WTC11 (cell line): ENCODE measurements around the gene NPAS3. TPM values are rescaled to one million over a fixed set of nuclear protein-coding genes. Genes with fewer than 3 reads are reported as not detected.

Experiments used
- ATAC-seq: fragments of 200-7000 bp; cut with Tn5 transposase; 2 replicates; pipeline ENCODE4 v1.10.0; 2021; ENCODE audit warnings: mild to moderate bottlenecking, moderate library complexity
- CTCF ChIA-PET: fragments of 300-600 bp; sonication (Branson Sonifier 250); formaldehyde crosslinking; loops from one replicate; lab custom pipeline; 2021; ENCODE audit warnings: antibody characterized with exemption; lab: Charles Lee
- POLR2A ChIA-PET: fragments of 350-600 bp; sonication (Branson Sonifier 250); formaldehyde crosslinking; loops from one replicate; lab custom pipeline; 2021; ENCODE audit warnings: antibody characterized with exemption; lab: Charles Lee
- DNase-seq: peaks from one replicate; pipeline ENCODE4 v3.0.0; 2021; ENCODE audit warnings: low spot score
- H3K27ac Mint-ChIP-seq: 2 replicates; pipeline ENCODE4 v1.8.0; 2021; ENCODE audit warnings: mixed read lengths
- H3K27me3 Mint-ChIP-seq: 2 replicates; pipeline ENCODE4 v1.8.0; 2021; ENCODE audit warnings: low read depth, mild to moderate bottlenecking, moderate library complexity, mixed read lengths
- H3K36me3 Mint-ChIP-seq: 2 replicates; pipeline ENCODE4 v1.8.0; 2021; ENCODE audit warnings: mixed read lengths
- H3K4me1 Mint-ChIP-seq: 2 replicates; pipeline ENCODE4 v1.8.0; 2022; ENCODE audit warnings: mixed read lengths
- H3K4me3 Mint-ChIP-seq: 2 replicates; pipeline ENCODE4 v1.8.0; 2021; ENCODE audit warnings: mild to moderate bottlenecking, moderate library complexity, mixed read lengths
- H3K9me3 Mint-ChIP-seq: 2 replicates; pipeline ENCODE4 v1.8.0; 2021; ENCODE audit warnings: mixed read lengths
- ATF1 ChIP-seq: sonication (generic); formaldehyde crosslinking; IDR thresholded peaks from 2 replicates; pipeline ENCODE4 v1.8.1; 2023; ENCODE audit warnings: mild to moderate bottlenecking, moderate library complexity, missing genetic modification reagents
- CBFB ChIP-seq: sonication (generic); formaldehyde crosslinking; IDR thresholded peaks from 2 replicates; pipeline ENCODE4 v1.8.1; 2022; ENCODE audit warnings: mild to moderate bottlenecking, low read depth, missing genetic modification reagents
- FOXJ3 ChIP-seq: sonication (generic); formaldehyde crosslinking; IDR thresholded peaks from 2 replicates; pipeline ENCODE4 v1.9.0; 2021; ENCODE audit warnings: missing genetic modification reagents, mild to moderate bottlenecking, borderline replicate concordance
- FOXP1 ChIP-seq: sonication (generic); formaldehyde crosslinking; IDR thresholded peaks from 2 replicates; pipeline ENCODE4 v1.8.0; 2022; ENCODE audit warnings: missing genetic modification reagents, mild to moderate bottlenecking, moderate library complexity, borderline replicate concordance
- GRHL2 ChIP-seq: fragments of 250-450 bp; sonication (Bioruptor Pico); IDR thresholded peaks from 2 replicates; pipeline ENCODE4 v1.8.0; 2022; ENCODE audit warnings: mild to moderate bottlenecking, moderate library complexity; ENCODE audit not compliant: insufficient replicate concordance, severe bottlenecking
- HMGA2 ChIP-seq: fragments of 250-450 bp; sonication (Bioruptor Pico); IDR thresholded peaks from 2 replicates; pipeline ENCODE4 v1.4.0; 2021; ENCODE audit warnings: mild to moderate bottlenecking, moderate library complexity
- JAZF1 ChIP-seq: fragments of 250-450 bp; sonication (Bioruptor Pico); IDR thresholded peaks from 2 replicates; pipeline ENCODE4 v1.9.0; 2021; ENCODE audit warnings: moderate library complexity, mild to moderate bottlenecking, inconsistent platforms
- KAT7 ChIP-seq: sonication (generic); formaldehyde crosslinking; IDR thresholded peaks from 2 replicates; pipeline ENCODE4 v1.8.1; 2023; ENCODE audit warnings: missing genetic modification reagents, mild to moderate bottlenecking, borderline replicate concordance
- MXD4 ChIP-seq: fragments of 250-450 bp; sonication (Bioruptor Pico); IDR thresholded peaks from 2 replicates; pipeline ENCODE4 v1.8.0; 2021; ENCODE audit warnings: mild to moderate bottlenecking, moderate library complexity, borderline replicate concordance
- MYBL2 ChIP-seq: sonication (generic); formaldehyde crosslinking; IDR thresholded peaks from 2 replicates; pipeline ENCODE4 v1.8.1; 2023; ENCODE audit warnings: mild to moderate bottlenecking, moderate library complexity, missing genetic modification reagents
- NFATC4 ChIP-seq: fragments of 250-450 bp; sonication (Bioruptor Pico); IDR thresholded peaks from 2 replicates; pipeline ENCODE4 v1.9.0; 2021; ENCODE audit warnings: mild to moderate bottlenecking
- NR2C2 ChIP-seq: sonication (generic); formaldehyde crosslinking; IDR thresholded peaks from 2 replicates; pipeline ENCODE4 v1.8.0; 2022; ENCODE audit warnings: mild to moderate bottlenecking, missing genetic modification reagents
- SOX15 ChIP-seq: fragments of 250-450 bp; sonication (Bioruptor Pico); IDR thresholded peaks from 2 replicates; pipeline ENCODE4 v1.9.0; 2021; ENCODE audit warnings: mild to moderate bottlenecking
- TCF7 ChIP-seq: sonication (generic); formaldehyde crosslinking; IDR thresholded peaks from 2 replicates; pipeline ENCODE4 v1.8.0; 2022; ENCODE audit warnings: mild to moderate bottlenecking, low read depth, missing genetic modification reagents, moderate library complexity
- TP53 ChIP-seq: sonication (generic); formaldehyde crosslinking; IDR thresholded peaks from 2 replicates; pipeline ENCODE4 v1.8.1; 2023; ENCODE audit warnings: mild to moderate bottlenecking, missing genetic modification reagents
- ZNF138 ChIP-seq: sonication (generic); formaldehyde crosslinking; conservative IDR thresholded peaks from 2 replicates; pipeline ENCODE4 v1.8.1; 2022; ENCODE audit warnings: mild to moderate bottlenecking, moderate library complexity, missing genetic modification reagents
- total RNA-seq: library from RNA; stranded (reverse); gene quantifications from 3 replicates; pipeline ENCODE4 v1.2.3, GENCODE V29; 2021
- TF ChIP-seq, protein P1 (sequence below): sonication (generic); formaldehyde crosslinking; IDR thresholded peaks from 2 replicates; pipeline ENCODE4 v1.8.1; 2023; ENCODE audit warnings: mild to moderate bottlenecking, missing genetic modification reagents, moderate library complexity
- TF ChIP-seq, protein P2 (sequence below): sonication (generic); formaldehyde crosslinking; IDR thresholded peaks from 2 replicates; pipeline ENCODE4 v1.8.0; 2022; ENCODE audit warnings: mild to moderate bottlenecking, missing genetic modification reagents
- TF ChIP-seq, protein P3 (sequence below): sonication (generic); formaldehyde crosslinking; IDR thresholded peaks from 2 replicates; pipeline ENCODE4 v1.8.0; 2022; ENCODE audit warnings: mild to moderate bottlenecking, missing genetic modification reagents
- TF ChIP-seq, protein P4 (sequence below): fragments of 250-450 bp; sonication (Bioruptor Pico); IDR thresholded peaks from 2 replicates; pipeline ENCODE4 v2.1.2; 2022; ENCODE audit warnings: mild to moderate bottlenecking, moderate library complexity
- TF ChIP-seq, protein P5 (sequence below): sonication (generic); formaldehyde crosslinking; conservative IDR thresholded peaks from 2 replicates; pipeline ENCODE4 v1.8.1; 2022; ENCODE audit warnings: mild to moderate bottlenecking, missing genetic modification reagents
- TF ChIP-seq, protein P6 (sequence below): fragments of 250-450 bp; sonication (Bioruptor Pico); IDR thresholded peaks from 2 replicates; pipeline ENCODE4 v1.9.0; 2021; ENCODE audit warnings: mild to moderate bottlenecking

The NPAS3 gene
- total RNA-seq, 1 experiment from 2014 or later: 3.2 TPM

DNA sequence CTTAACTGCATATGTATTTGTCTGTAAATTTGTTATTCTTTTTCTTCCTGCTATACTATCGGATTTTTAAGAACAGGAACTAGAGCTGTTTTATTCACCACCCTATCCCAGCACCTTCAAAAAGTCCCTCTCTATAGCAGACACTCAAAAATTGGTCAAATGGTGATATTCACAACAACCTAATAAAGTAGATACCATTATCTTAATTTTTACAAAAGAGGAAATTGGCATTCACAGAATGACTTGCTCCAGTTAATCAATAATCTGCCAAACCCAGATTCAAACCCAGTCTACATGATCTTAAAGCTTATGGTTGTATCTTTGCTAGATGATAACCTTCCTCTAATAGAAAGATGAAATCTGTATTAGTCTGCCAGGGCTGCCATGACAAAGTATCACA, 585.6 kb downstream of the NPAS3 start:
- TF ChIP-seq MYBL2 (CRISPR knock-in tag): no peak
- TF ChIP-seq FOXJ3 (CRISPR knock-in tag): no peak
- TF ChIP-seq KAT7 (CRISPR knock-in tag): no peak
- TF ChIP-seq MXD4: no peak
- no peak for TF ChIP-seq JAZF1
- TF ChIP-seq, protein P1, sequence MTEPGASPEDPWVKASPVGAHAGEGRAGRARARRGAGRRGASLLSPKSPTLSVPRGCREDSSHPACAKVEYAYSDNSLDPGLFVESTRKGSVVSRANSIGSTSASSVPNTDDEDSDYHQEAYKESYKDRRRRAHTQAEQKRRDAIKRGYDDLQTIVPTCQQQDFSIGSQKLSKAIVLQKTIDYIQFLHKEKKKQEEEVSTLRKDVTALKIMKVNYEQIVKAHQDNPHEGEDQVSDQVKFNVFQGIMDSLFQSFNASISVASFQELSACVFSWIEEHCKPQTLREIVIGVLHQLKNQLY: no peak
- TF ChIP-seq NR2C2: no peak
- H3K4me1 Mint-ChIP-seq: no peaks in the 10 kb centered on the region

DNA sequence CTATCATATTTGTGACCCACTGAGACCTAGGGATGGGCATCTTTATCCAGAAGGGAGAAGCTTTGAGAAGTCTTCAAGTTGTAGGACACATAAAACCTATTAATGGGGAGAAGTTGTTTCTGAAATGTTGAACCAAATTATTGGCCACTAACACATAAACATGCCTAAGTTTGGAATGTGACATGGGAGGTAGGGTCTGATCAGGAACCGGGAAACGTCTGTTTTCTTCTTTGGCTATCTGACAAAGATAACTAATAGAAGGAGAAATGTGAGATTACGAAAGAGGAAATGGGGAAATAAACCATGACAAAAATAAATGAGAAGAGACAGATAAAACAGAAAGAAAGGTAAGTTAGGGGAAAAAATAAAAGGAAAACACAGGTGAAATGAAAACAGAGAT, 586.9 kb downstream of the NPAS3 start:
- Mint-ChIP-seq H3K27me3 (no peaks in the 10 kb centered on the region), H3K36me3 (no peaks in the 10 kb centered on the region), H3K9me3 (no peaks in the 10 kb centered on the region), H3K4me1 (no peaks in the 10 kb centered on the region), H3K27ac (no peak overlapping the region)
- no peak for ATAC-seq
- CTCF ChIA-PET: no interaction called here
- DNase-seq: no peak
- POLR2A ChIA-PET: no interaction called here
- TF ChIP-seq, protein P2, sequence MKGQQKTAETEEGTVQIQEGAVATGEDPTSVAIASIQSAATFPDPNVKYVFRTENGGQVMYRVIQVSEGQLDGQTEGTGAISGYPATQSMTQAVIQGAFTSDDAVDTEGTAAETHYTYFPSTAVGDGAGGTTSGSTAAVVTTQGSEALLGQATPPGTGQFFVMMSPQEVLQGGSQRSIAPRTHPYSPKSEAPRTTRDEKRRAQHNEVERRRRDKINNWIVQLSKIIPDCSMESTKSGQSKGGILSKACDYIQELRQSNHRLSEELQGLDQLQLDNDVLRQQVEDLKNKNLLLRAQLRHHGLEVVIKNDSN: no peak
- TF ChIP-seq, protein P3, sequence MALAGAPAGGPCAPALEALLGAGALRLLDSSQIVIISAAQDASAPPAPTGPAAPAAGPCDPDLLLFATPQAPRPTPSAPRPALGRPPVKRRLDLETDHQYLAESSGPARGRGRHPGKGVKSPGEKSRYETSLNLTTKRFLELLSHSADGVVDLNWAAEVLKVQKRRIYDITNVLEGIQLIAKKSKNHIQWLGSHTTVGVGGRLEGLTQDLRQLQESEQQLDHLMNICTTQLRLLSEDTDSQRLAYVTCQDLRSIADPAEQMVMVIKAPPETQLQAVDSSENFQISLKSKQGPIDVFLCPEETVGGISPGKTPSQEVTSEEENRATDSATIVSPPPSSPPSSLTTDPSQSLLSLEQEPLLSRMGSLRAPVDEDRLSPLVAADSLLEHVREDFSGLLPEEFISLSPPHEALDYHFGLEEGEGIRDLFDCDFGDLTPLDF (CRISPR knock-in tag): no peak
- TF ChIP-seq FOXP1 (CRISPR knock-in tag) (no peak), ZNF138 (CRISPR knock-in tag) (no peak), SOX15 (CRISPR knock-in tag) (no peak), CBFB (CRISPR knock-in tag) (no peak), NFATC4 (no peak)
- TF ChIP-seq, all 79 proteins: peak for 0
- H3K4me3 Mint-ChIP-seq: no peak overlapping the region

More for the DNA sequence above, 585.6 kb downstream of the NPAS3 start:
- H3K9me3 Mint-ChIP-seq: no peaks in the 10 kb centered on the region
- no peak overlapping the region for H3K4me3 Mint-ChIP-seq
- no peaks in the 10 kb centered on the region for H3K27me3 Mint-ChIP-seq
- ATAC-seq: no peak
- DNase-seq: no peak
- H3K36me3 Mint-ChIP-seq: no peaks in the 10 kb centered on the region
- ChIA-PET CTCF (interaction anchor here (0.6 kb wide), 1 partner anchor 210 kb away, joined by 3 read pairs; no protein-coding TSS in a partner anchor), POLR2A (no interaction called here)
- H3K27ac Mint-ChIP-seq: no peak overlapping the region

DNA sequence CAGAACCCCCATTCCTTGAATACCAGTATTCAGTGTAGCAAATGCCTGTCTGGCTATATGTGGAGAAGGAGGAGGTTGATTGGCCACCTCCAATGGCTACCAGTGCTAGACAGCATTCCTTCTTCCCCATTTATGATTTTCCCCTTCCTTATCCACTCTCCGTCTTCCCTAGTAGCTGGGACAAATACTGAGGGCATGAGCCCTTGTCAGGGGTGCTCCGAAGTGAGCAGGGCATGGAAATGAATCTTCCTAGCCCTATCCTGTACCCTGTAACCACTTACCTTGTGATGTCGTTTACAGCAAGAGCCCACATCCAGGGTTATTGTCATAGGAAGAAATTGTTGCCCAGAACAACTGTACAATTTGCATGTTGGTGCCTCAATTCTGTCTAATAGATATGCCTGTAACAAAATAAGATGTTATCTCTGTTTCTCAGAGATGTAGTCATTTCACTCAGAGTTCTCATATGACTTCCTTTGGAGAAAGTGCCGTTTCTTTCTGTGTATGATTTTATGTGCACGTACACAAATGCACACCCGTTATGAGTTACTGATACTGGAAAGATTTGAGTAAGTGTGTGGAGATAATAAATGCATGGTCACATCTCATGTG, 588.5 kb downstream of the NPAS3 start:
- Mint-ChIP-seq H3K4me1 (peaks cover 5% of the 10 kb centered on the region), H3K36me3 (no peaks in the 10 kb centered on the region), H3K27ac (no peak overlapping the region), H3K9me3 (no peaks in the 10 kb centered on the region), H3K4me3 (no peak overlapping the region), H3K27me3 (no peaks in the 10 kb centered on the region)
- CTCF ChIA-PET: no interaction called here
- ATAC-seq (no peak), DNase-seq (no peak)
- no peak for TF ChIP-seq ATF1 (CRISPR knock-in tag)
- POLR2A ChIA-PET: no interaction called here

DNA sequence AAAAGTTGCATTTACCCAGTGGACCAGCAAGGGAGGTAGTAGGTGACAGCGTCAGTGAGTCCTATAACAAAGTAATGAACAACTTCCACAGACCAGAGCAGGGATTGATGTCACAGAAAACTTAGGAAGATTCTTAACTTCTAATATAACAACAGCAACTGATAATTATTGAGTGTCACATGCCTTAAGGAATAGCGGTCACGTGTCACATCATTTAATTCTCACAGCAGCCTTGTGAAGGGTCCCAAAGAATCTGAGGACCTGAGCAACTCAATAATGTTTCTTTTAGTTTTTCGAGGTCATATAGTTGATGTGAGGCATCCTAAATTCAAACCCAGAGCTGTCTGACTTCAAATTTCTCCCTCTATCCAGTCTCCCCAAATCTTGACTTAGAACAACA, 590.0 kb downstream of the NPAS3 start:
- ChIA-PET POLR2A (no interaction called here), CTCF (no interaction called here)
- no peak overlapping the region for H3K4me3 Mint-ChIP-seq
- no peaks in the 10 kb centered on the region for H3K27me3 Mint-ChIP-seq
- H3K36me3 Mint-ChIP-seq: no peaks in the 10 kb centered on the region
- DNase-seq: no peak
- peaks cover 15% of the 10 kb centered on the region for H3K4me1 Mint-ChIP-seq
- no peak for ATAC-seq
- no peaks in the 10 kb centered on the region for H3K9me3 Mint-ChIP-seq
- H3K27ac Mint-ChIP-seq: no peak overlapping the region
- TF ChIP-seq, protein P4, sequence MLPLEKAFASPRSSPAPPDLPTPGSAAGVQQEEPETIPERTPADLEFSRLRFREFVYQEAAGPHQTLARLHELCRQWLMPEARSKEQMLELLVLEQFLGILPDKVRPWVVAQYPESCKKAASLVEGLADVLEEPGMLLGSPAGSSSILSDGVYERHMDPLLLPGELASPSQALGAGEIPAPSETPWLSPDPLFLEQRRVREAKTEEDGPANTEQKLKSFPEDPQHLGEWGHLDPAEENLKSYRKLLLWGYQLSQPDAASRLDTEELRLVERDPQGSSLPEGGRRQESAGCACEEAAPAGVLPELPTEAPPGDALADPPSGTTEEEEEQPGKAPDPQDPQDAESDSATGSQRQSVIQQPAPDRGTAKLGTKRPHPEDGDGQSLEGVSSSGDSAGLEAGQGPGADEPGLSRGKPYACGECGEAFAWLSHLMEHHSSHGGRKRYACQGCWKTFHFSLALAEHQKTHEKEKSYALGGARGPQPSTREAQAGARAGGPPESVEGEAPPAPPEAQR (CRISPR knock-in tag): no peak
- no peak for TF ChIP-seq TCF7 (CRISPR knock-in tag)
- TF ChIP-seq, protein P5, sequence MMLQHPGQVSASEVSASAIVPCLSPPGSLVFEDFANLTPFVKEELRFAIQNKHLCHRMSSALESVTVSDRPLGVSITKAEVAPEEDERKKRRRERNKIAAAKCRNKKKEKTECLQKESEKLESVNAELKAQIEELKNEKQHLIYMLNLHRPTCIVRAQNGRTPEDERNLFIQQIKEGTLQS (CRISPR knock-in tag): no peak
- no peak for TF ChIP-seq CBFB (CRISPR knock-in tag)
- TF ChIP-seq, protein P6, sequence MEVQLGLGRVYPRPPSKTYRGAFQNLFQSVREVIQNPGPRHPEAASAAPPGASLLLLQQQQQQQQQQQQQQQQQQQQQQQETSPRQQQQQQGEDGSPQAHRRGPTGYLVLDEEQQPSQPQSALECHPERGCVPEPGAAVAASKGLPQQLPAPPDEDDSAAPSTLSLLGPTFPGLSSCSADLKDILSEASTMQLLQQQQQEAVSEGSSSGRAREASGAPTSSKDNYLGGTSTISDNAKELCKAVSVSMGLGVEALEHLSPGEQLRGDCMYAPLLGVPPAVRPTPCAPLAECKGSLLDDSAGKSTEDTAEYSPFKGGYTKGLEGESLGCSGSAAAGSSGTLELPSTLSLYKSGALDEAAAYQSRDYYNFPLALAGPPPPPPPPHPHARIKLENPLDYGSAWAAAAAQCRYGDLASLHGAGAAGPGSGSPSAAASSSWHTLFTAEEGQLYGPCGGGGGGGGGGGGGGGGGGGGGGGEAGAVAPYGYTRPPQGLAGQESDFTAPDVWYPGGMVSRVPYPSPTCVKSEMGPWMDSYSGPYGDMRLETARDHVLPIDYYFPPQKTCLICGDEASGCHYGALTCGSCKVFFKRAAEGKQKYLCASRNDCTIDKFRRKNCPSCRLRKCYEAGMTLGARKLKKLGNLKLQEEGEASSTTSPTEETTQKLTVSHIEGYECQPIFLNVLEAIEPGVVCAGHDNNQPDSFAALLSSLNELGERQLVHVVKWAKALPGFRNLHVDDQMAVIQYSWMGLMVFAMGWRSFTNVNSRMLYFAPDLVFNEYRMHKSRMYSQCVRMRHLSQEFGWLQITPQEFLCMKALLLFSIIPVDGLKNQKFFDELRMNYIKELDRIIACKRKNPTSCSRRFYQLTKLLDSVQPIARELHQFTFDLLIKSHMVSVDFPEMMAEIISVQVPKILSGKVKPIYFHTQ (CRISPR knock-in tag): no peak
- no peak for TF ChIP-seq GRHL2 (CRISPR knock-in tag)
- TF ChIP-seq, protein P1: no peak
- no peak for TF ChIP-seq HMGA2 (CRISPR knock-in tag)
- no peak for TF ChIP-seq TP53 (CRISPR knock-in tag)
- no peak for TF ChIP-seq ATF1 (CRISPR knock-in tag)
